ENCODE results near the gene RTN4IP1.
"Not testable (repeated sequence)": the region's sequence is repeated elsewhere in the genome, so short reads cannot be mapped to it uniquely, and the experiment has no call there.

Gene RTN4IP1

DNA sequence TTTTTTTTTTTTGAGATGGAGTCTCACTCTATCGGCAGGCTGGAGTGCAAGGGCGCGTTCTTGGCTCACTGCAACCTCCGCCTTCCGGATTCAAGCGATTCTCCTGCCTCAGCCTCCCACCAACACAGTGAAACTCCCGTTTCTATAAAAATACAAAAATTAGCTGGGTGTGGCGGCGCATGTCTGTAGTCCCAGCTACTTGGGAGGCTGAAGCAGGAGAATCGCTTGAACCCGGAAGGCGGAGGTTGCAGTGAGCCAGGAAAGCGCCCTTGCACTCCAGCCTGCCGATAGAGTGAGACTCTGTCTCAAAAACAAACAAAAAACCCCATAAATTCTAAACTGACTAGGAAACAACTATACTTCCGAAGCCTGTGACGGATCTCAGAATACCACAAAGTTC is 1.5 kb downstream of the RTN4IP1 start:
- DNase-seq = not testable (repeated sequence)

DNA sequence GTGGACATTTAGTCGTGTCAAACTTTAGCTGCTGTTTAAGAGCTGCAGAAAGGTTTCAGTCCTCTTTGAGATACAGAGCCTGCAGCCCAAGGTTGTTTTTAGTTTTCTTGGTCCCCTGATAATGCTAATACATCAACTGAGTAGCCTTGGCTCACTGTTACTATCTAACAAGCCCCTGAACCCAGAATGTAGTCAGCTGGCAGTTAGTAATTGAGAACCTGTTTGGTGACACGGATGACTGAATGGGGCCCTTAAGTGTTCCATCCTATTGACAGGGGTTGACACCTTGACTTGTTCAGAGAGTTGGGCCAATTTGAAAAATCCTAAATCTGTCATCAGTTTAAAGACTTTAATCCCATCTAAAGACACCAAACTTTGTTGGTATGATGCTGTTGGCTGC is 2.8 kb downstream of the RTN4IP1 start:
- no peak for DNase-seq

DNA sequence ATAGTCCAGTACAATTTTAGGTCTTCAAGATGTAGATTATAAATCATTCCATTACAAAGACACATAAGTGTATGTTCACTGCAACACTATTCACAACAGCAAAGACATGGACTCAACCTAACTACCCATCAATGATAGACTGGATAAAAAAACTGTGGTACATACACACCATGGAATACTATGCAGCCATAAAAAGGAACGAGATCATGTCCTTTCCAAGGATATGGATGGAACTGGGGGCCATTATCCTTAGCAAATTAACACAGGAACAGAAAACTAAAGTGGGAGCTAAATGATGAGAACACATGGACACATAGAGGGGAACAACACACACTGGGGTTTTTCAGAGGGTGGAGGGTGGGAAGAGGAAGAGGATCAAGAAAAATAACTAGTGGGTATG is 6.3 kb downstream of the RTN4IP1 start:
- DNase-seq = no peak

DNA sequence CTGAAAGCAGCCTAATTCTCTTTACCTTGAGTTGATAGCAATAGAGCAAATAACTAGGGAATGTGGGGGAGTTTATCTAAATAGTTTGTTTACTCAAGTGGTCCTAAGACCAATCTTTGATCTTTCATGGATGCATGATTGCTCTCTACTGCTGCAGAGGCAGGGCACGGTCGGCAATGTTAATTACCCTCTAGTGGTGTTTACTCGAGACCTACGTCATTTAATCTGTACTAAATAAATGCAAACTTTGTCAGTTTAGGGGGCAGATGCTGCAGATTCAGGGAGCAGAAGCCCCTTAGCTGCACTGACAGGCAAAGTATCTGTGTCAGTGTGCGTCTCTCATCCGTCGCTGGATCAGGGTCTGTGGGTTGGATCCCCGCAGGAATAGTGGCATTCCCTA is 6.9 kb downstream of the RTN4IP1 start:
- no peak for DNase-seq

DNA sequence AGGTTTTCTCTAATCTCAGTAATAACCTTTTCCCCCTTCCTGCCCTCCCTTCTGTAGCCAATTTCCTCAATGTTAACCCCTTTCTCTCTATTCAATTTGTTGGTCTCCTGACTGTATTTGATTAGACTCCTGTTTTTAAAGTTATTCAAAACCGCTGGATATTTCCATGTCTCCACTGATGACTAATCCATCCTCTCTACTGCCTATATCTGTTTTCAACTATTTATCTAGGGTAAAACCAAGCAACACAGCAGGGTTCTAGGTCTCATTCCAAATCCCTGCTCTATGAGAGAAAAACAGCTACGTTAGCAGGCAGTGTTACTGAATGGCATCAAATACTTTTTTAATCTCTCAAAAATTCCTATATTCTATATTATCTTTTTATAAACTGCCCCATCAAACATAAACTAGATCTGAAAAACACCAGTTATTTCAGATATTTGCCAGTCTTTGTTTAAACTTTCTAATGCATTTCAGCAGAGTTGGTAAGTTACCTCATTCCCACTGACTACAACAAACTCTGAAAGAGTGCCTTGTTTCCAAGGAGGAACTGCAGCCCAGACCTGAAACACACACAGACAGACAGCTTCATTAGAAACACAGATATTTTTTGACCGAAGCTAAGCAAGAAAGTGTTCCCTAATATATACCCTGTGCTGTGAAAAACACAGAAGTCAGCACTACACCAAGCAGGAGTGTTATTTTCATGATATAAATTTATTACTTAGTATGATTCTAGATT is 8.2 kb downstream of the RTN4IP1 start:
- DNase-seq = no peak

DNA sequence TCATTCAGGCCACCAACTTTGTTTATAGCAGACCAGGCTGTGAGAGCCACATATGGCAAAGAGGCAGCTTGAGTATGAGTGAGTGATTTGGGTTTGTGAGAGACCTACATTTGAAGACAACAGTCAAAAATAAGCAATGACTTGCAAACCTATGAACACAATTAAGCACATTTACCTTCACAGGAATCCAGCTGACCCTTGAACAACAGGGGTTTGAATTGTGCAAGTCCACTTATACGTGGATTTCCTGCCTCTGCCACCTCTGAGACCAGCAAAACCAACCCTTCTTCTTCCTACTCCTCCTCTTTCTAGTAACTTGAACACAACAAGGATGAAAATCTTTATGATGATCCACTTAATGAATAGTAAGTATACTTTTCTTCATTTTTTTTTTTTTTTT is 10.1 kb downstream of the RTN4IP1 start:
- DNase-seq = no peak

DNA sequence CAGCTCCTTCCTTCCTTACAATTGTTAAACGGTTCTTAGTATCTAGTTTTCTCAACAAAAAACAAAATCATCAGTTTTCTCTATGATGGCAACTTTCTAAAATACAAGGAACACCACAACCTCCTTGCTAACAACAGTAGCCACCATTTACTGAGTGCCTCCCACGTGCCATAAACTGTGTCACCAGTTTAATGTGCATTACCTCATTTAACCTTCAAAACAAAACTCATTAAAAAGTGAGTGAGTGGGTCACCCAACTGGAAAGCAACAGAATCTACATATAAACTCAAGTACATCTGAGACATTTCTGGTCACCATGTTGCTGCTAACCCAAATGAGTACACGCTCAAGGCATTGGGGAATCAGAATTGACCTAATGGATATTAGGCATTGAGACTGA is 11.0 kb downstream of the RTN4IP1 start:
- no peak for DNase-seq

DNA sequence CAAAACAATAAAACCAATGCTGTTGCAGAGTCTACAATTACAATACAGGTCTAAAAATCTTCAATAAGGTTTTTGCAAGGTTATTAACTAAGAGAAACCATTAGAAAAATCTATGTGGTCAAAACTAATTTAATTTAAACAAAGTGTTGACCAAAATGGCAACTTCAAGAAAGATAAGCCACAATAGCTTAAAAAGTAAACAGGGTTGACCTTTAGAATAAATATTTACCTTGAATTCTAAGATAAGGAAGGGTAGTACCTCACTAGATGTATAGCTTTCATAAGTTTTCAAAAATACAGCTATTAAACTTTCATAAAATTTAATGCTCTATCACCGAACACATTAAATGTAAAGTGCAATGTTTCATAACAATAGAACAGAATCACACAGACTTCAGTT is 11.4 kb downstream of the RTN4IP1 start:
- no peak for DNase-seq

DNA sequence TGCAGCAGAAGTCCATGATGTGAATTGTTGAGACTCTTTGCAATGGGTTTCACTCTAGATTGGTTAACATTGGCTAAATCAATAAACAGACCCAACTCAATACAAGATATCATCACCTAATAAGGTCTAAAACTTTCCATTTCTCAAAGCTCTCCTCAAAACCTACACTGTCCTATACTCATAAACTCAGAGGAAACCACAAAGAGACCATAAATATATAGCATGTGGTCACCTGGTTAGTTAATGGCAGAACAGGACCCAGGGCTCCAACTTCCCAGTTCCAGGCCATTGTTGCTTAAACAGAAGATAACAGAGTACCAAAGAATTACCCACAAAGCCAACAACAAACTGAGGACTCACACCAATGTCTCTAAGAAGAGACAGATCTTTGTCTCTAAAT is 12.0 kb downstream of the RTN4IP1 start:
- DNase-seq = no peak

DNA sequence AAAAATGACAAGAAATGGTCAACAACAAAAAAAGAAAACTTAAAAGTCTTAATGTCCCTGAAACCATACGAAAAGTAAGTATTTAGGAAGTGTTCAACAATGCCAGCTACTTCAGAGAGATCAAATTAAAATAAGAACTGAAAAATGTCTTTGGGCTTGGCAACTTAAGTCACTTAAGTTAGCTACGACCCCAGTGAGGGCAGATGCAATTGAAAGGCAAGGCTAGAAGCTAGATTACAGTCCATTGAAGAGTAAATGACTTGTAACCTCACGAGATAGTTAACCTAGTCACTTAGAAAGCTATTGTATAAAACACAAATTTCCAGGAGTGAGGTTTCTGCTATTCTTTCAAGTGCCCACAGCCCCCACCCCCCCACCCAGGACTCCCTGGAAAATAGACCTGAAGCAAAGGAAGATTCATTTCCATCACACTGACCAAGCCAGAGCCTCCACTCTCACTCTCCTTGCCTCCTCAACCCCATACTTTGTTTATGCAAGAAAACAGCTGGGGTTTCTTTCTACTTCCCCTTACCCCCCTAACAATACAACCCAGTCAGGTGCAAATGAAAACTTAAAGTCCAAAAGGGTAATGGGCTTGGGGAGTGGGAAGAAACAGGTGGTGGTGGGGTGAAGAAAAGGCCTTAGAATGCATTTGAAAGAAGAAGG is 14.6 kb downstream of the RTN4IP1 start:
- DNase-seq = no peak

DNA sequence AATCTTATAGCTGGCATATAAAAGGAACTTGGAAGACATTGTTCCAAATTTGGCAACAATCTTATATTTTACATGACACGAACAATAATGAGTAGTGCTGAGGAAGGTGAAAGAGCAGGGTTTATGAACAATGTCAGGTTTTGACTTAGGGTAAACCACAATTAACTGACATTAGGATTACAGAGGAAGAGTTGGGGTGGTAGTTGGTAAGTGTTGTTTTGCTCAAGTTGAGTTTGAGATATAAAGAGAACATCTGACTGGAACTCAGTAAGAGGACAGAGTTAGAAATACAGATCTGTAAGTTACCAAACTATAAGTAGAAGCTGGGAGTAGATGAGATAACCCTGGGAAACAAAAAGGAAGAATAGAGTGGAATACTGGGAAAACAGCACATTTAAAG is 15.1 kb downstream of the RTN4IP1 start:
- DNase-seq = no peak

DNA sequence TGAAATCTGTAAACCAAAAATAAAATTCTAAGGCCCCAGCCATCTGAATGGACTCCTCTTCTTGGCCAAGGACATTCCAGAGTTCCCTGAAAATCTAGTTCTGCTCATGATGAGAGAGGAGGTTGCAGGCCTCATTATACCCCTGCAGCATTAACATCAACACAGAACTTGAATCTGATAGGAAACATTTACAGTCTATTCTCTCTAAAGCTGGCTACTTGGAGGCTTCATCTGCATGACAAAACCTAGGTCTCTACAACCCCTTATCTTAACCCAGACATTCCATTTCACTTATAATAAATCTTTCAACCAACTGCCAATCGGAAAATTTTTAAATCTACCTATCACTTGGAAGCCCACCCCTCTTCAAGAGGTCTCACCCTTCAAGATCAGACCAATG is 15.7 kb downstream of the RTN4IP1 start:
- no peak for DNase-seq

DNA sequence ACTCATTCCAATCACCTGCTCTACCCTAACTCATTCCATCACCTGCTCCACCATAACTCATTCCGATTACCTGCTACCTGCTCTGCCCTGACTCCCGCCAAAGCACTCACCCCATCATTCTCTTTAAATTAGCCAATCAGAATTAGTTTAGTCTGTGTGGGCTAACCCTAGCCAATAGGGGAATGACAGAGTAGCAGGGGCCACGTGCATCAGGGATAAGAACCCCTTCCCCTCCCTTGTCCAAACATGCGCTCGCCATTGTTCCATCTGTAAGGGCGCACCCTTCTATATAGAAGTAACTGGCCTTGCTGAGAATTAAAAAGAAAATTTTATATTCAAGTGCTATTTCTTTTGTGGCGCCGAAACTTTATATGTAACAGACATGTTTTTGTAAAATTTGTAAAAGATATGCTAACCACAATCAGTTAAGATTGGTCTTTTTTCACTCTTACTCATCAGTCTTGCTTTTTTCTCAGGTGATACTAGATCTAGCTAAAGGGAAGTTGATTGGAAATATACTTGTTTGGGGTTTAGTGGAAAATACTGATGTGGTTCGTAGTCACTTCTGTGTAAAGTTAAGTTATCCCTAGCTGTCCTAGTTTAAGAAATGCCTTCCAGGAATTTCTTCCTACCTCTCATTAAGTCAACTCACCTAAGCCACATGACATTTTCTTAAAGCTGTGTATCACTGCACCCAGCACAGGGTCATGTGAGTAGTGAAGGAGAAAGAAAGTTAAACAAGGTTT is 16.5 kb downstream of the RTN4IP1 start:
- DNase-seq = no peak

DNA sequence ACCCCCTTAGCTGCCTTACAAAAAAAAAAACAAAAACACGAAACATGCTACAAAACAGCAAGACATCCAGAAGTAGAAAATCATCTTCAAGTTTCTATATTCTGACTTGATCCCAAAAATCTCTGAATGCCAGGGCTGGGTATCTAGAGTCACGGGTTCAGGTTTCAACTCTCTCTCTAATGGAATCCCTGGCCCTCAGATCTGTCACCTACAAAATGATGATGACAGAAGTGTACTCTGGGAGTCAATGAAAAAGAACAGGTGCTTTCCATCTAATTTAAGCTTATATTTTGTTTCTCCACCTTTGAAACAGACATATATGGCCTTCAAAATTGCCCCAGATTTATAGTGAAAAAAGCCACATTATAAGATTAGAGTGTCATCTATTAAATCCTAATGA is 18.3 kb downstream of the RTN4IP1 start:
- no peak for DNase-seq

DNA sequence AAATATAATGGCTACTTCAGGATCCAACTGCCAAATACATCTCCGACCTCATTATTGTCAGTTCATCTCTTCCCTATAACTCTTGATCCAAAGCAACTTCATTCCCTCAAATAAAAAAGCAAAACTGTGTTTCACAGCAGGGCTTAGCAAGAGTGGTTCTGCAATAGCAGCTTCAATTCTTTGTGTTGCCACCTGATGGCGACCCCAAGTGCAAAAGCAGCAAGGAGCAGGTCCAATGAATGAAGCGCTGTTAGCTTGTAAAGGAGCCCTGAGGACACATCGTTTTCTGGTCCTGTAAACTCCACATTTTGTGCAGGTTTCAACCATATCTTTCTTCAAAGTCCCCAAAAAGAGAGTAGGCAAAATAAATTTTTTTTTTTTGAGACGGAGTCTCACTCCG is 19.6 kb downstream of the RTN4IP1 start:
- DNase-seq = no peak

DNA sequence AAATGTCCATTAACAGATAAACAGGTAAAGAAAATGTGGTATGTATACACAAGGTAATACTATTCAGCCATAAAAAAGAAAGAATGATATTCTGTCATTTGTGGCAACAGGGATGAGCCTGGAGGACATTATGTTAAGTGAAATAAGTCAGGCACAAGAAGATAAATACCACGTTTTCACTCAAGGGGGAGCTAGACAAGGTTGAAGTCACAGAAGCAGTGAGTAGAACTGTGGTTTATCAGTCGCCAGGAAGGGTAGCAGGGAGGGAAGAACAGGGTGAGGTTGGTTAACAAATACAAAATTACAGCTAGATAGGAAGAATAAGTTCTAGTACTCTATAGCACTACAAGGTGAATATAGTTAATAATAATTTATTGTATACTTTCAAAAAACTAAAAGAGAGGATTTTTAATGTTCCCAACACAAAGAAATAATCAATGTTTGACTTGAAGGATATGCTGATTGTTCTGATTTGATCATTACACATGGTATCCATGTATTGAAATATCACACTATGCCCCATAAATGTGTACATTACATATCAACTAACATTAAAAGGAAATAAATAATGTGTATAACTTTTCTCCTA is 21.1 kb downstream of the RTN4IP1 start:
- DNase-seq = peak; percentile 43

DNA sequence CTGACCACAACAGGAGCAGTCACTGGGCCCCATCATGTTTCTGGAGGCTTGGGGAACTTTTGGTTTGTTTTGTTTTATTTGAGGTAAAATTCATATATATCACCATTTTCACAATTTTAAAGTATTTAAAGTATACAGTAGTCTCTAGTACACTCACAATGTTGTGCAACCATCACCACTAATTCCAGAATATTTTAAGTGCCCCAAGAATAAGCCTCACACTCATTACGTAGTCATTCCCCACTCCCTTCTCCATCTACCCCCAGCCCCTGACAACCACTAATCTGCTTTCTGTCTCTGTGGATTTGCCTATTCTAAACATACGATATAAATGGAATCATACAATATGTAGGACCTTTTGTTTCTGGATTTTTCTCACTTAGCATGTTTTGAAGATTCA is 29.0 kb downstream of the RTN4IP1 start:
- no peak for DNase-seq

DNA sequence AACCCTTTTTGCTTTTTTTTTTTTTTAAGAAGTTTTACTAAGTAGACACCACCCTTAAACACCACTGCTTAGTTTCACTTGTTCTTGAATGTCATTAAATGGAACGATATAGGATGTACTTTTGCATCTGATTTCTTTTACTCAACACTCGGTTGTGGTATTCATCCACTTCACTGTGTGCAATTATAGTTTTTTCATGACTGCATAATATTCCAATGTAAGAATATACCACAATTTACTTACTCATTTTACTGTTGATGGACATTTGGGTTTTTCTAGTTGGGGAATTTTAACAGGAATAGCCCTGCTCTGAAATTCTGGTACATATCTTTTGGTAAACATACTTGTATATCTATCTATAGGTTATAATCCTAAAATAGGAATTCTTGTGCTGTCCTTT is 29.9 kb downstream of the RTN4IP1 start:
- no peak for DNase-seq

DNA sequence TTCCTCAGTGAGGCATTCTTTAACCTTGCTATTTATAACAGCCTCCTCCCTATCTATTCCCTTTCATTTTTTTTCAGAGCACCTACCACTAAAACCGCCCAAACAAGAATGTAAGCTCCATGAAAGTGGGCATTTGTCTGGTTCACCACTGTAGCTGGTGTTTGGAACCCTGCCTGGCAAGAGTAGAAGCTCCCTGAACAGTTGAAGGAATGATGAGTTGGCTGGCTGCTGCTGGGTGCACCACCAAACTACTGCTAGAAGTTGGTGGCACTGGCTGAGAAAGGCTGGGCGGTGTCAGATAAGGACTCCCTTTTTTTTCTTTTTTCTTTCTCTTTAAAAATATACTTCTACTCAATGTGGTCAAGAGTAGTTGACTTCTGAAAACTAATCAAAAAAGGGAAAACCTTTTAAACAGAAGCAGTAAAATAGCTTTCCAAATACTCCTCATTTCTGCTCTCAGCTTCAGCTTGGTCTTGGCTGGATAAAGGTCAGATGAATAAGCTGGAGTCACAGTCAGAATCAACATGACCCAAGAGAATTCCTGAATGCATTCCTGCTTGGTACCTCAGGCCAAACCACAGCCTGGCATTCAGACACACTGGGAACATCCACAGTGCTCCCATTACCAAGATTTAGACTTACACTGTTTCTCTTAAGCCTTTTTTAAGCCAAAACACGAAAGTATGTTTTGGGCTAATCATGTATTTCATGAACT is 38.0 kb downstream of the RTN4IP1 start:
- DNase-seq = no peak

DNA sequence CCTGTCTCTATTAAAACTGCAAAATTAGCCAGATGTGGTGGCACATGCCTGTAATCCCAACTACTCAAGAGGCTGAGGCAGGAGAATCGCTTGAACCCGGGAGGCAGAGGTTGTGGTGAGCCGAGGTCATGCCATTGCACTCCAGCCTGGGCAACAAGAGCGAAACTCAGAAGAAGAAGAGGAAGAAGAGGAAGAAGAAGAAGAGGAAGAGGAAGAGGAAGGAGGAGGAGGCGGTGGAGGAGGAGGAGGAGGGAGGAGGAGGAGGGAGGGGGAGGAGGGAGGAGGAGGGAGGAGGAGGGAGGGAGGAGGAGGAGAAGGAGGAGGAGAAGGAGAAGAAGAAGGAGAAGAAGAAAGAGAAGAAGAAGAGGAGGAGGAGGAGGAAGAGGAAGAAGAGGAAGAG is 40.4 kb downstream of the RTN4IP1 start:
- not testable (repeated sequence) for DNase-seq

DNA sequence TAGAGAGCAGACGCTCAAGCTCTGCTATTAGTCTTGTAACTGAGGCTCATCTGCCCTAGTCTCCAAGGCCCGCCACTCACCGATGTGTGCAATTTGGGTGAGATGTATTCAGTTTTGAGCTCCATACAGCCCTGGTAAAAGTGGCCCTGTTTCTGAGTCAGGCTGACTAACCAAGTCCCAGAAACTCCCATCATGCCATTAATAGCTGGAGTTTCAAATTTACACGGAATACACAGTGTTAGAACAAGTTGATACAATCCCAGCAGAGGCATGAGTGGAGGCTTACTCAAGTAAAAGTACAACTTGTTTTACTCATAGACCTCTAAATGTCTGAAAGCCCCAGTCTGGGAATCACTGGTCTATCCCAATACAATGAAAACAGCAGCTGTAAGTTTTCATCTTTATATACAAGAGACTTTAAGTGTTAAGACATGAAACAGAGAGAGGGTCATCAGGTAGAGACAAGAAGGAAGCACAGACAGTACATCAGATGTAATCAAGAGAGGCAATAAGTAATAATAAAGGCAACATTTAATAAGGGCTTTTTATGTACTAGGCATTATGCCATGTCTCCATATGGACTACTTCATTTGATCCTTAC is 42.4 kb downstream of the RTN4IP1 start:
- DNase-seq = no peak

DNA sequence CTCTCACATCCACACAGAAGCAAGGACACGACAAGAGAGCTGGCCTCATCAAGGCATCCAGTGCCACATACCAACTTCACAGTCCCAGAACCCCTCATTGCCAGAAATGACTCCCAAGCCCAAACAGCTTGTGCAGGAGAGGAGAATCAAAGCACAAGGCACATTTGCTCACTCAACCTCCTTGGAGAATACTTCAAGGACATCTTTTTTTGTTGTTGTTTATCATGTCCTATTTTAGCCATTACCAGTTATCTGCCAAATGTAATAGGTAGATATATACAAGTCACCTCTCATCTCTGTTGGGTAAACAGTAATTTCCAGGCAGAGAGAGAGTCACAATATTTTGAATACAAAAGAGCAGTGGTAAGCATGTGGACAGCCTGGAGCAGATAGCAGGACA is 47.8 kb downstream of the RTN4IP1 start:
- DNase-seq = no peak

DNA sequence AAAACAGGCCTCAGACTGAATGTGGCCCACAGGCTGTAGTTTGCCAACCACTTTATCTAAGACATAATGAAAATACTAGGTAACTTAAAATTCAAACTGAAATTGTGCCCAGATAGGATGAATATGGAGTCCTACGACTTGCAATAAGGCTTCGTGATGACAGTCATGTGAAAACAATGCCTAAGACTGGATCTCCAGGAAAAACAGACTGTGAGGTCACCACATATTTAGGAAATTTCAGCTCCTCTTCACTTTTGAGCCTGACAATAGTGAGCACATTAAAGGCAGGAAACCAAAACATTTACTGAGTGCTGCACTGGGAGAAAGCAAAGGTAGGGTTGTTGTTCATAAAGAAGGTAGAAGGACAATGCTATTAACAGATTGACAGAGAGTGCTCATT is 50.0 kb downstream of the RTN4IP1 start:
- DNase-seq = no peak
